HFF-Myc (cell line): Measurements from ENCODE around the gene DPP7.

Experiments
- DNase-seq: peaks from one replicate; pipeline ENCODE4 v3.0.0-alpha.2; 2011; ENCODE audit warnings: low read depth; ENCODE audit errors: extremely low read depth
- H3K4me3 ChIP-seq: replicated peaks from 2 replicates; pipeline ENCODE4 v1.5.1; 2011; ENCODE audit warnings: low read depth, mild to moderate bottlenecking, control low read depth, low read length
- CTCF ChIP-seq: IDR thresholded peaks from 2 replicates; pipeline ENCODE4 v1.5.1; 2012; ENCODE audit warnings: mild to moderate bottlenecking, low read depth, low read length, control low read depth; ENCODE audit errors: missing control alignments

Gene DPP7

GRCh38 chr9:137112564-137113384 is 1.8 kb downstream of the DPP7 start:
- H3K4me3 ChIP-seq = peak overlapping the region; percentile 48
- TF ChIP-seq CTCF = no peak
- no peak for DNase-seq

- H3K4me3 ChIP-seq = no peak overlapping the region
- DNase-seq = no peak
- TF ChIP-seq CTCF = no peak
Observed at GRCh38 chr9:137111788-137112563, 2.6 kb downstream of the DPP7 start.

GRCh38 chr9:137110911-137111787 is 3.4 kb downstream of the DPP7 start:
- no peak for DNase-seq
- no peak for TF ChIP-seq CTCF
- no peak overlapping the region for H3K4me3 ChIP-seq

GRCh38 chr9:137110147-137110910 is 4.2 kb downstream of the DPP7 start:
- H3K4me3 ChIP-seq = no peak overlapping the region
- no peak for DNase-seq
- no peak for TF ChIP-seq CTCF

GRCh38 chr9:137109250-137110146 is 5.0 kb downstream of the DPP7 start:
- H3K4me3 ChIP-seq = no peak overlapping the region
- no peak for DNase-seq
- peak; percentile 5 for TF ChIP-seq CTCF
